Breast epithelium (tissue), 3 donors: ENCODE measurements around the gene SLAMF8.

Experiments used
- CTCF ChIP-seq, 3 donors: fragments of 450-650 bp; IDR thresholded peaks; one replicate each; pipeline ENCODE4 v1.5.1; 2016 to 2017; ENCODE audit warnings: antibody characterized with exemption in 3 of 3, mild to moderate bottlenecking in 3 of 3, moderate library complexity in 3 of 3
- POLR2A ChIP-seq: fragments of 450-650 bp; IDR thresholded peaks from one replicate; pipeline ENCODE4 v1.6.1; 2016; ENCODE audit warnings: antibody characterized with exemption, mild to moderate bottlenecking, moderate library complexity
- POLR2AphosphoS5 ChIP-seq, 3 donors: sonication (generic); formaldehyde crosslinking; IDR thresholded peaks; one replicate each; pipeline ENCODE4 v1.6.1; 2017; ENCODE audit warnings: antibody characterized with exemption in 3 of 3

DNA sequence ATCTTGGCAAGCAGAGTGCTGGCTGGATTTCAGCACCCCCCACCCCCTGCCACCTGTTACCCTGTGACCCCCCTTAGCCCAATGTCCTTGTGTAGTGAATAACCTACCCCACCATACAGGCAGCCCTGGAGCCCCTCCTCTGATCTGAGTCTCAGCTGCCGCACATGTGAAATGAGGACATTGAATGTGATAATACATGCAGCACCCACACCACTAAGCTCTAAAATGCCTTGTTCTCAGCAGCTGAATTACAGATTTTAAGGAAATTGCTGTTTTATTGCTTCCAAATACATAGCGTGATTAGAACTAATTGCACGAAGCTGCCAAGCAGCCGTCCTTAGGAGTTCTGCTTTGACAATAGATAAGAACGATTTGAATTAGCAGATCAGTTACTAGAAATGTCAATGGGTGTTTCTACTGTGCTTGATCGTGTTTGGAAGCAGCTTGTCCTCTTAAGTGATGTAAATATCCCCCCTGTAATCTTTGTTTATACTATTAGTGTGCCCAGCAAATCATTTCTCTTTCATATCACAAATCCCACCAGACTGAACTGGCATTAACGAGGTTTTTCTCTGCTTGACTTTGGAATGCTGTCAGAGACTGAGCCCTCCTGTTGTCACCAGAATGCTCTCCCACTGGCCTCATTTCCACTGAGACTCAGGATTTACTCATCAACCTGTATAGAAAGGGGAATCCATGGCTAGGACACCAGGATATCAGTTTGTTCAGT lies 4.9 kb downstream of the SLAMF8 start:
- no peak for TF ChIP-seq CTCF (IDR thresholded peaks at IDR 0.05)
- TF ChIP-seq POLR2AphosphoS5 (IDR thresholded peaks at IDR 0.05) = no peak
- TF ChIP-seq POLR2A = no peak
